Neutrophil (primary cell): Measurements from ENCODE around the gene AGXT.

Experiments used
- H3K27ac ChIP-seq: fragments of 200-600 bp; sonication (generic); 2 replicates; pipeline ENCODE4 v1.5.1; 2016; ENCODE audit warnings: mild to moderate bottlenecking, moderate library complexity
- H3K27me3 ChIP-seq: fragments of 200-600 bp; sonication (generic); 2 replicates; pipeline ENCODE4 v1.6.0; 2016; ENCODE audit warnings: mild to moderate bottlenecking
- H3K36me3 ChIP-seq: fragments of 200-600 bp; sonication (generic); 2 replicates; pipeline ENCODE4 v1.5.1; 2017
- H3K4me1 ChIP-seq, 2 experiments: fragments of 200-600 bp in 1 of 2; sonication (generic) in 1 of 2; 1 replicate in 1 of 2; 2 replicates in 1 of 2; pipeline versions ENCODE4 v1.5.1 to v1.6.1; 2013 to 2016; ENCODE audit warnings: low read depth in 1 of 2, low read length in 1 of 2, mild to moderate bottlenecking in 1 of 2, moderate library complexity in 1 of 2; ENCODE audit not compliant: control insufficient read depth in 1 of 2, insufficient read depth in 1 of 2
- H3K4me3 ChIP-seq, 2 experiments: fragments of 200-600 bp in 1 of 2; sonication (generic) in 1 of 2; 1 replicate in 1 of 2; 2 replicates in 1 of 2; pipeline ENCODE4 v1.5.1; 2013 to 2016; ENCODE audit warnings: low read depth in 1 of 2, low read length in 1 of 2, mild to moderate bottlenecking in 1 of 2, moderate library complexity in 1 of 2
- H3K9me3 ChIP-seq: fragments of 200-600 bp; sonication (generic); 2 replicates; pipeline ENCODE4 v1.5.1; 2016
- CTCF ChIP-seq: fragments of 200-600 bp; sonication (generic); IDR thresholded peaks from 2 replicates; pipeline ENCODE4 v1.5.1; 2016; ENCODE audit warnings: antibody characterized with exemption

AGXT gene

DNA sequence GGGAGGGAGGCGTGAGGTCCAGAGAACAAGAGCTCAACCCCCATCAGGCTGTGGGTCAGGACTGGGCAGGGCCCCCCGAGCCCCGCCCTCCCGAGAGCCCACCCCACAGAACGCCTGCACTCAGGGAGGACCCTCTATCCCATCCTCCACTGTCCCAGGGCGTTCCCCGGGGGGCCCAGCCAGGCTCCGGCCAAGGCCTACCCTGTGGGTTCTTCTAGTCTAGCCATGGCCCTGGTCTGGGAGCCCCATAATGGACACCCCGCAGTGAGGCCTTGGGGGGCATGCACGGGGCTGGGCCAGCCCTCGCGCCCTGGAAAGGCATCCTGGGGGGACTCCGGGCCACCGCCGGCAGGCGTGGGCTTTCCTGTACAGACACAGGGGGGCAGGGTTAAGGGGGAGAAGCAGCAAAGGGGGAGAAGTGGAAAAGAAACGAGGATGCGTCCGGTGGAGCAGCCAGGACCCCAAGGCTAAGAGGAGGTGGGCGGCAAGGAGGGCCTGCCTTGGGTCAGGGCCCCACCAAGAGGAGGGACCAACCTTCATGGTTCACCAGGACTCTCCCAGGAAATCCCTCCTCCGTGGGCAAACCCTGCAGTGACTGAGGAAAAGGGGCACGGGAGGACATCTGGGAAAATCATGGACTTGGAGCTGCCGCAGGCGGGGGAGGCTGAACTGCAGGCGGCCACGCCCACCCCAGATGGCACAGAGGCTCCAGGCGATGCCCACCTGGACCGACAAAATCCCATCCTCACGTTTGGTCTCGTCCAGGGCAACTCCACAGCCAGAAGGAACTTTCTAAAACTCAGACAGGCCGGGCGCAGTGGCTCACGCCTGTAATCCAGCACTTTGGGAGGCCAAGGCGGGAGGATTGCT, 34.8 kb downstream of the AGXT start:
- Histone ChIP-seq H3K27me3 (no peaks in the 10 kb centered on the region), H3K27ac (no peak overlapping the region), H3K4me1 (no peaks in the 10 kb centered on the region), H3K4me3 (no peak overlapping the region), H3K9me3 (no peaks in the 10 kb centered on the region), H3K36me3 (no peaks in the 10 kb centered on the region)
- no peak for TF ChIP-seq CTCF

DNA sequence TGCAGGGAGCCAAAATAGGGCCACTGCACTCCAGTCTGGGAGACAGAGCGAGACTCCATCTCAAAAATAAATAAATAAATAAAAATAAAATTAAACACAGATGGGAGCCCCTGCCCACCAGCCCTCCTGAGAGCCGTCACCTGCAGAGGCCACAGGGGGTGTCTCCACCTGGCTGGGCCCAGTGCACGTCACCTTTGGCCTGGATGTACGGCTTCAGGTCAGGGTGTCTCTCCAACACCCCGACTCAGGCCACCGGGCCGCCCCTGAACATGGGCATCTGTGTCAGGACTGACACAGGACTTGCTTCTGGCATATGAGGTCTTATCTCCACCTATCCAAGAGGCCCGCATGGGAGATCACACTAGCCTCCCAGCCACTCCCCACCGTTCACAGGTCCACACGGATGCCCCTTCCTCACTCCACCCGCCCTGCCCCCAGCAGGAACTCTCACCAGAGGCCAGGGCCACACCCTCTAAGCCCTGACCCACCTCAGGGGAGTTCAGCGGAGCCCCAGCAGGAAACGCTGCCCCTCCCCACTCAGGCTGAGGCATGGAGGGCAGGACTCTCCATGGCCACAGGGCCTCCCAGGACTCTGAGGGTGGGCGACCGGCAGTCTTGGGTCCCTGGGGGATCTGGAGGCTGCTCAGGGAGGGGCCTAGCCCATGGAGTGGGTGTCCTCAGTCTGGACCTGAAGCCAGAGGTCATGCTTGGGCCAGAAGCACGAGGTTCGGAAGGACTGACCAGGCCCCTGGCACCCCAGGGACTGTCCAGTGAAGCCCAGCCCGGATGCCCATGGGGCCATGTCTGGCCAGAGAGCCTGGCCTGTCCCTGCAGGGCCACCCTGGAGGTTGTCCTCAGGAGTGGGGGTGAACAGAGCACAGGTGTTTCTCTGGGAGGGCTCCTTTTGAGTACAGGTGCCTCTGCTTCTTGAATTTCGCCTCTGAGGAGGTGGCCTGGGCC, 35.9 kb downstream of the AGXT start:
- no peaks in the 10 kb centered on the region for H3K27me3 ChIP-seq
- no peaks in the 10 kb centered on the region for H3K36me3 ChIP-seq
- H3K9me3 ChIP-seq = no peaks in the 10 kb centered on the region
- no peak overlapping the region for H3K27ac ChIP-seq
- no peak overlapping the region for H3K4me3 ChIP-seq
- H3K4me1 ChIP-seq = no peaks in the 10 kb centered on the region
- TF ChIP-seq CTCF = no peak

DNA sequence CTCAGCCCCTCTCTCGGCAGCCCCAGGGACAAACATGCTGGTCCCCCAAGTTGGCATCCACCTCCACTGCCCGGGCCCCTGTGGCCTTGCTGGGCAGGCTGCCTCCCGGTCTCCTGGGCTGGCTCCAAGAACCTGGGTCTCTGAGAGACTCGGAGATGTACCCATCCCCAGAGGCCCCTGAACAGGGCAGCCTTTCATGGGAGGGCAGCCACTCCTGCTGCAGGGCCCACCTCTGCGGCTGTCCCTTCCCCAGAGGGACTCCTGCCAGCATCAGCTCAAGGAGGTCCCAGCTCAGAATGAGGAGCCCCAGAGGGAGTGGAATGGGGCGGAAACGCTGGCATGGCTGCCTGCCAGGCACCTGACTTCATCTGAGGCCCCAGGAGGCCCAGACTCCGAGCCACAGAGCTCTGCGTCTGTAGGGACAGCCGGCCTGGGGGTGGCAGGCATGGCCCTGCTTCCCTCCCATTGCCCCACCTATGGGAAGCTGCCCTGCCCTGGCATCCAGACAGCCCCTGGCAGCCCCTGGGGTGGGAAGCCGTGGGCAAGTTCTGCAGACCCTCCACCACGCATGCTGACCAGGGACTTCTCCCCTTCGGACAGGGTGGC, 36.7 kb downstream of the AGXT start:
- no peak overlapping the region for H3K4me3 ChIP-seq
- H3K27ac ChIP-seq = no peak overlapping the region
- no peaks in the 10 kb centered on the region for H3K27me3 ChIP-seq
- no peak for TF ChIP-seq CTCF
- H3K36me3 ChIP-seq = no peaks in the 10 kb centered on the region
- H3K4me1 ChIP-seq = no peaks in the 10 kb centered on the region
- H3K9me3 ChIP-seq = no peaks in the 10 kb centered on the region

DNA sequence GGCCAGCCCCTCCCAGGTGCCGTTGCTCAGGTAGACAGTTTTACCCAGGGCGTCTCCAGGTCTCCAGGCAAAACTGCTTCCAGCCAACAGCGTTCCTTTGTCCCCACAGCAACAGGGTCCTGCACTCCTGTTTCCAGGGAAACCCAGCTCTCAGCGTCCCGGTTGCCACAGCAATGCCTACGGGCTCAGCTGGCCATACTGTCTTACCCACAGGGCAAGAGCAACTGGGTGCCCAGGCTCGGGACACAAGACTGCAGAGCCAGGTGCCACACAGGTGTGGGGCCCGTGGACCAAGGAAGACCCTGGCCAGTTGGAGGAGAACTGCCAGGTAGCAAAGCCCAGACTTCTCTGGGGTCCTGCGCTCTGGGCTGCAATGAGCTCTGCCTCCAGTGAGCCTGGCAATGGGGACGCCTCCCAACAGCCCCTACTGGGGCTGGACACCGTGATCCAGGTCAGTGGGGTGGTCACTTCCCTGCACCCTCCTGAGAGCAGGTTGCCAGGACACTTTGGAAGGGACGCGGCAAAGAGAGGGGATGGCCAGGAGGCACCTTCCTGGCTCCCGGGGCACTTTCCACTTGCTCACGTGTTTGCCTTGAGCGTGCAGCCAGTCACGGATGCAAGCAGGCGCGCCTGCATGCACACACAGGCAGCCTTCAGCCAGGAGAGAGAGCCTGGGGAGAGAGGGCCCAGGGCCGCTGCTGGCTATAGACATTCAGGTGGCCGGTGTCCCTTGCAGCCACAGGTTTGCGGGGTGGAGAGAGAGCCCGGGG, 37.7 kb downstream of the AGXT start, which contains the start of gene CROCC2:
CROCC2 (plus strand) TSS at position 196 of the 770 bp plus-strand sequence; CDS start at position 374, 178 bp downstream.
- Histone ChIP-seq H3K27me3 (no peaks in the 10 kb centered on the region), H3K9me3 (no peaks in the 10 kb centered on the region), H3K4me3 (no peak within 1 kb of the TSS), H3K4me1 (no peaks in the 10 kb centered on the region), H3K27ac (no peak within 1 kb of the TSS), H3K36me3 (no peaks in the 10 kb centered on the region)
- TF ChIP-seq CTCF = no peak
